Thoracic aorta (tissue), 2 donors: ENCODE data around the gene BORCS6. TPM values are rescaled to one million over a fixed set of nuclear protein-coding genes. Genes with fewer than 3 reads are reported as not detected.
A peak's percentile ranks its signal among the peaks of the same experiment; 100 is the strongest.

Experiments
- ATAC-seq: fragments of 150-250 bp; one replicate; pipeline ENCODE4 v1.8.0; 2017; ENCODE audit warnings: low read depth; ENCODE audit not compliant: insufficient number of reproducible peaks, low FRiP score
- DNase-seq: peaks from one replicate; pipeline ENCODE4 v3.0.0-alpha.2; 2020; ENCODE audit warnings: low spot score
- H3K27ac ChIP-seq, 2 donors: fragments of 200-600 bp; sonication (generic); 1 replicate in 1 of 2; 2 replicates in 1 of 2; pipeline ENCODE4 v1.5.1; 2016; ENCODE audit warnings: mild to moderate bottlenecking in 2 of 2, moderate library complexity in 2 of 2
- H3K27me3 ChIP-seq: fragments of 200-600 bp; sonication (generic); replicated peaks from 2 replicates; pipeline ENCODE4 v1.6.0; 2016; ENCODE audit warnings: mild to moderate bottlenecking; ENCODE audit not compliant: insufficient read depth
- H3K36me3 ChIP-seq: fragments of 200-600 bp; sonication (generic); one replicate; pipeline ENCODE4 v1.5.1; 2016
- H3K4me1 ChIP-seq, 2 donors: fragments of 200-600 bp; sonication (generic); 1 replicate in 1 of 2; 2 replicates in 1 of 2; pipeline versions ENCODE4 v1.5.1 to v1.6.0; 2016; ENCODE audit warnings: low read depth in 2 of 2, mild to moderate bottlenecking in 1 of 2; ENCODE audit not compliant: control insufficient read depth in 1 of 2
- H3K4me3 ChIP-seq: fragments of 200-600 bp; sonication (generic); 2 replicates; pipeline ENCODE4 v1.5.1; 2016; ENCODE audit warnings: mild to moderate bottlenecking
- H3K9me3 ChIP-seq: fragments of 200-600 bp; sonication (generic); 2 replicates; pipeline ENCODE4 v1.5.1; 2016
- CTCF ChIP-seq: fragments of 200-600 bp; sonication (generic); IDR thresholded peaks from one replicate; pipeline ENCODE4 v1.5.1; 2019; ENCODE audit warnings: antibody characterized with exemption
- total RNA-seq, 2 donors: library from RNA; depleted of rRNA; stranded (reverse); fragments of >200 nt; gene quantifications; one replicate each; pipeline versions ENCODE4 v1.1.0 to v1.2.3, GENCODE V29; 2016

Gene BORCS6
- total RNA-seq, 2 donors from 2014 or later, result 11.9 to 13.8 TPM

GRCh38 chr17:8206536-8206935, 16.6 kb upstream of the BORCS6 start:
- no peaks in the 10 kb centered on the region for H3K27me3 ChIP-seq
- H3K27ac ChIP-seq, result no peak overlapping the region
- peaks cover 4 to 6% of the 10 kb centered on the region in 2 donors for H3K4me1 ChIP-seq
- no peaks in the 10 kb centered on the region for H3K9me3 ChIP-seq
- ATAC-seq (no peak), DNase-seq (no peak)
- H3K36me3 ChIP-seq, result no peaks in the 10 kb centered on the region
- H3K4me3 ChIP-seq, result no peak overlapping the region
- no peak for TF ChIP-seq CTCF

GRCh38 chr17:8204761-8205555, 15.0 kb upstream of the BORCS6 start:
- ATAC-seq, result no peak
- H3K27ac ChIP-seq, result no peak overlapping the region
- H3K27me3 ChIP-seq, result no peaks in the 10 kb centered on the region

GRCh38 chr17:8192070-8192815, 2.3 kb upstream of the BORCS6 start:
- Histone ChIP-seq H3K27me3 (no peaks in the 10 kb centered on the region), H3K36me3 (no peaks in the 10 kb centered on the region), H3K4me3 (peak overlapping the region; percentile 67), H3K27ac (peak overlapping the region; percentile 74 to 76), H3K4me1 (peaks cover 20 to 36% of the 10 kb centered on the region in 2 donors), H3K9me3 (no peaks in the 10 kb centered on the region)
- TF ChIP-seq CTCF, result no peak
- peak; percentile 74 for ATAC-seq
- peak; percentile 82 for DNase-seq

More at GRCh38 chr17:8204761-8205555, 15.0 kb upstream of the BORCS6 start:
- Histone ChIP-seq H3K9me3 (no peaks in the 10 kb centered on the region), H3K36me3 (no peaks in the 10 kb centered on the region), H3K4me3 (no peak overlapping the region), H3K4me1 (peaks cover 0 to 2% of the 10 kb centered on the region in 2 donors)
- no peak for TF ChIP-seq CTCF
- no peak for DNase-seq

- Histone ChIP-seq H3K36me3 (no peaks in the 10 kb centered on the region), H3K27ac (peak overlapping the region; percentile 20 to 91), H3K4me1 (peaks cover 20 to 36% of the 10 kb centered on the region in 2 donors), H3K27me3 (no peaks in the 10 kb centered on the region), H3K9me3 (no peaks in the 10 kb centered on the region), H3K4me3 (peak overlapping the region; percentile 73)
- no peak for ATAC-seq
- DNase-seq, result no peak
- no peak for TF ChIP-seq CTCF
These were observed 526 bp upstream of the BORCS6 start for GRCh38 chr17:8190506-8190905.

- no peak for ATAC-seq
These were observed 804 bp downstream of the BORCS6 start for GRCh38 chr17:8189041-8189710.

More at GRCh38 chr17:8189041-8189710, 804 bp downstream of the BORCS6 start:
- peak overlapping the region; percentile 73 for H3K4me3 ChIP-seq
- peaks cover 20 to 36% of the 10 kb centered on the region in 2 donors for H3K4me1 ChIP-seq
- peak overlapping the region; percentile 91 to 95 for H3K27ac ChIP-seq
- H3K36me3 ChIP-seq, result no peaks in the 10 kb centered on the region
- no peaks in the 10 kb centered on the region for H3K9me3 ChIP-seq
- no peaks in the 10 kb centered on the region for H3K27me3 ChIP-seq
- DNase-seq, result no peak
- TF ChIP-seq CTCF, result no peak
